H9 (cell line): ENCODE measurements around the gene MEGF9. TPM values are rescaled to one million over a fixed set of nuclear protein-coding genes. Genes with fewer than 3 reads are reported as not detected.
A peak's percentile ranks its signal among the peaks of the same experiment; 100 is the strongest.

ENCODE experiments used
- DNase-seq: peaks from one replicate; pipeline ENCODE4 v3.0.0-alpha.2; 2017
- H2AFZ ChIP-seq: one replicate; pipeline ENCODE4 v1.6.1; 2013; ENCODE audit warnings: mild to moderate bottlenecking, low read length, control low read depth, moderate library complexity
- H2AK5ac ChIP-seq: 2 replicates; pipeline ENCODE4 v1.6.1; 2013; ENCODE audit warnings: low read length, control low read depth, mixed read lengths; ENCODE audit not compliant: insufficient read length
- H2BK120ac ChIP-seq: one replicate; pipeline ENCODE4 v1.6.1; 2013; ENCODE audit warnings: low read depth, mild to moderate bottlenecking, low read length, control low read depth, inconsistent platforms; ENCODE audit not compliant: poor library complexity, severe bottlenecking
- H2BK12ac ChIP-seq: 2 replicates; pipeline ENCODE4 v1.6.1; 2013; ENCODE audit warnings: low read length, control low read depth, mixed read lengths, low read depth; ENCODE audit not compliant: insufficient read length
- H2BK15ac ChIP-seq: 2 replicates; pipeline ENCODE4 v1.6.1; 2013; ENCODE audit warnings: low read depth, low read length, control low read depth
- H2BK20ac ChIP-seq: one replicate; pipeline ENCODE4 v1.6.1; 2013; ENCODE audit warnings: low read depth, mild to moderate bottlenecking, low read length, control low read depth, inconsistent platforms; ENCODE audit not compliant: poor library complexity, severe bottlenecking
- H2BK5ac ChIP-seq: 2 replicates; pipeline ENCODE4 v1.6.1; 2013; ENCODE audit warnings: low read length, control low read depth, mixed read lengths; ENCODE audit not compliant: insufficient read length
- H3K14ac ChIP-seq: 2 replicates; pipeline ENCODE4 v1.6.1; 2013; ENCODE audit warnings: low read length, control low read depth; ENCODE audit not compliant: insufficient read depth
- H3K18ac ChIP-seq: 2 replicates; pipeline ENCODE4 v1.6.1; 2013; ENCODE audit warnings: low read depth, mild to moderate bottlenecking, mixed read lengths, low read length, control low read depth; ENCODE audit not compliant: insufficient read length
- H3K23ac ChIP-seq: 2 replicates; pipeline ENCODE4 v1.6.1; 2013; ENCODE audit warnings: low read length, control low read depth, mixed read lengths, low read depth; ENCODE audit not compliant: insufficient read length
- H3K23me2 ChIP-seq: 2 replicates; pipeline ENCODE4 v1.6.1; 2013; ENCODE audit warnings: low read depth, mild to moderate bottlenecking, mixed read lengths, low read length, control low read depth; ENCODE audit not compliant: insufficient read length, poor library complexity, severe bottlenecking
- H3K27ac ChIP-seq: 2 replicates; pipeline ENCODE4 v1.5.1; 2013; ENCODE audit warnings: low read length, control low read depth, mixed read lengths, low read depth; ENCODE audit not compliant: insufficient read length
- H3K27me3 ChIP-seq: 2 replicates; pipeline ENCODE4 v1.6.1; 2013; ENCODE audit warnings: low read length, control low read depth, inconsistent platforms; ENCODE audit not compliant: insufficient read depth
- H3K4ac ChIP-seq: 2 replicates; pipeline ENCODE4 v1.6.1; 2013; ENCODE audit warnings: low read depth, mild to moderate bottlenecking, control low read depth, inconsistent platforms, low read length, moderate library complexity
- H3K4me1 ChIP-seq: 2 replicates; pipeline ENCODE4 v1.6.1; 2013; ENCODE audit warnings: low read length, control low read depth, inconsistent platforms; ENCODE audit not compliant: insufficient read depth
- H3K4me2 ChIP-seq: 2 replicates; pipeline ENCODE4 v1.6.1; 2013; ENCODE audit warnings: low read length, control low read depth, mixed read lengths; ENCODE audit not compliant: insufficient read length, insufficient read depth
- H3K56ac ChIP-seq: 2 replicates; pipeline ENCODE4 v1.6.1; 2013; ENCODE audit warnings: low read depth, mild to moderate bottlenecking, mixed read lengths, low read length, control low read depth; ENCODE audit not compliant: insufficient read length
- H3K79me1 ChIP-seq: 2 replicates; pipeline ENCODE4 v1.6.1; 2013; ENCODE audit warnings: low read depth, mild to moderate bottlenecking, moderate library complexity, low read length, control low read depth, inconsistent platforms; ENCODE audit not compliant: insufficient read depth, poor library complexity, severe bottlenecking
- H3K79me2 ChIP-seq: 2 replicates; pipeline ENCODE4 v1.6.1; 2013; ENCODE audit warnings: low read length, control low read depth, inconsistent platforms; ENCODE audit not compliant: insufficient read depth
- H3K9ac ChIP-seq: 2 replicates; pipeline ENCODE4 v1.6.1; 2013; ENCODE audit warnings: low read length, control low read depth, mixed read lengths; ENCODE audit not compliant: insufficient read length; ENCODE audit errors: extremely low read depth
- H3K9me3 ChIP-seq: one replicate; pipeline ENCODE4 v1.6.1; 2013; ENCODE audit warnings: low read depth, low read length, inconsistent platforms; ENCODE audit not compliant: control insufficient read depth
- H3T11ph ChIP-seq: one replicate; pipeline ENCODE4 v1.6.1; 2013; ENCODE audit warnings: mild to moderate bottlenecking, low read length, control low read depth, inconsistent platforms
- H4K20me1 ChIP-seq: one replicate; pipeline ENCODE4 v1.6.1; 2013; ENCODE audit not compliant: control insufficient read depth, insufficient read length, insufficient read depth
- H4K5ac ChIP-seq: 2 replicates; pipeline ENCODE4 v1.6.1; 2013; ENCODE audit warnings: low read depth, mild to moderate bottlenecking, mixed read lengths, low read length, control low read depth; ENCODE audit not compliant: insufficient read length
- H4K8ac ChIP-seq: replicated peaks from 2 replicates; pipeline ENCODE4 v1.6.1; 2013; ENCODE audit warnings: low read length, control low read depth, mixed read lengths, low read depth; ENCODE audit not compliant: insufficient read length
- H4K91ac ChIP-seq: 2 replicates; pipeline ENCODE4 v1.6.1; 2013; ENCODE audit warnings: low read depth, mild to moderate bottlenecking, moderate library complexity, mixed read lengths, low read length, control low read depth; ENCODE audit not compliant: insufficient read length
- H3K27ac Mint-ChIP-seq, 3 experiments: 2 replicates in 2 of 3; 3 replicates in 1 of 3; pipeline ENCODE4 v1.8.0; 2020 to 2021; ENCODE audit warnings: mixed read lengths in 3 of 3, mild to moderate bottlenecking in 1 of 3, moderate library complexity in 1 of 3
- H3K27me3 Mint-ChIP-seq: 2 replicates; pipeline ENCODE4 v1.8.0; 2021; ENCODE audit warnings: low read depth, mild to moderate bottlenecking, moderate library complexity, mixed read lengths
- H3K36me3 Mint-ChIP-seq, 3 experiments: 2 replicates in 2 of 3; 3 replicates in 1 of 3; pipeline ENCODE4 v1.8.0; 2020 to 2021; ENCODE audit warnings: low read depth in 3 of 3, mixed read lengths in 3 of 3; ENCODE audit not compliant: insufficient read depth in 1 of 3
- H3K4me1 Mint-ChIP-seq, 2 experiments: 2 replicates each; pipeline ENCODE4 v1.8.0; 2020; ENCODE audit warnings: mixed read lengths in 2 of 2
- H3K4me3 Mint-ChIP-seq, 2 experiments: 2 replicates in 1 of 2; 3 replicates in 1 of 2; pipeline ENCODE4 v1.8.0; 2020 to 2021; ENCODE audit warnings: mild to moderate bottlenecking in 2 of 2, mixed read lengths in 2 of 2, moderate library complexity in 1 of 2
- H3K9me3 Mint-ChIP-seq, 2 experiments: 2 replicates in 1 of 2; 3 replicates in 1 of 2; pipeline ENCODE4 v1.8.0; 2020; ENCODE audit warnings: mild to moderate bottlenecking in 2 of 2, mixed read lengths in 2 of 2, moderate library complexity in 1 of 2
- WGBS: extraction: QIAGEN DNeasy Blood & Tissue Kit; methylation state at CpG from one replicate; pipeline ENCODE4 v1.1.7; 2013; ENCODE audit warnings: missing lambda C conversion rate, low lambda C conversion rate, mixed read lengths; ENCODE audit not compliant: insufficient read length; ENCODE audit errors: extremely low coverage; 5-methylcytosine and 5-hydroxymethylcytosine counted together
- total RNA-seq: library from RNA; stranded (reverse); gene quantifications from 2 replicates; pipeline ENCODE4 v1.2.1, GENCODE V29; 2021
- TF ChIP-seq, protein P1 (sequence below): fragments of 200-600 bp; sonication (generic); conservative IDR thresholded peaks from 3 replicates; pipeline ENCODE4 v1.8.0; 2021; ENCODE audit warnings: antibody characterized with exemption, mild to moderate bottlenecking

MEGF9 gene
- total RNA-seq, 1 experiment from 2014 or later = 0.94 TPM

GRCh38 chr9:120592210-120592609 lies 122.1 kb downstream of the MEGF9 start:
- no peak overlapping the region for H2BK12ac ChIP-seq
- H2AK5ac ChIP-seq = no peak overlapping the region
- H4K20me1 ChIP-seq = no peaks in the 10 kb centered on the region
- H3K27ac ChIP-seq = no peak overlapping the region
- no peaks in the 10 kb centered on the region for H3K79me1 ChIP-seq
- TF ChIP-seq, protein P1, sequence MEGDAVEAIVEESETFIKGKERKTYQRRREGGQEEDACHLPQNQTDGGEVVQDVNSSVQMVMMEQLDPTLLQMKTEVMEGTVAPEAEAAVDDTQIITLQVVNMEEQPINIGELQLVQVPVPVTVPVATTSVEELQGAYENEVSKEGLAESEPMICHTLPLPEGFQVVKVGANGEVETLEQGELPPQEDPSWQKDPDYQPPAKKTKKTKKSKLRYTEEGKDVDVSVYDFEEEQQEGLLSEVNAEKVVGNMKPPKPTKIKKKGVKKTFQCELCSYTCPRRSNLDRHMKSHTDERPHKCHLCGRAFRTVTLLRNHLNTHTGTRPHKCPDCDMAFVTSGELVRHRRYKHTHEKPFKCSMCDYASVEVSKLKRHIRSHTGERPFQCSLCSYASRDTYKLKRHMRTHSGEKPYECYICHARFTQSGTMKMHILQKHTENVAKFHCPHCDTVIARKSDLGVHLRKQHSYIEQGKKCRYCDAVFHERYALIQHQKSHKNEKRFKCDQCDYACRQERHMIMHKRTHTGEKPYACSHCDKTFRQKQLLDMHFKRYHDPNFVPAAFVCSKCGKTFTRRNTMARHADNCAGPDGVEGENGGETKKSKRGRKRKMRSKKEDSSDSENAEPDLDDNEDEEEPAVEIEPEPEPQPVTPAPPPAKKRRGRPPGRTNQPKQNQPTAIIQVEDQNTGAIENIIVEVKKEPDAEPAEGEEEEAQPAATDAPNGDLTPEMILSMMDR = no peak
- Mint-ChIP-seq H3K27me3 (peaks cover 4% of the 10 kb centered on the region; the same call in 1 of the 2 replicates), H3K27ac (peak overlapping the region in 1 of 3 experiments; percentile 83; a peak in 1 of 7 replicates), H3K36me3 (no peaks in the 10 kb centered on the region), H3K4me3 (no peak overlapping the region), H3K9me3 (no peaks in the 10 kb centered on the region), H3K4me1 (no peaks in the 10 kb centered on the region)
- H2BK120ac ChIP-seq = no peak overlapping the region
- WGBS = no CpG with 5 or more reads among the region's 8 CpGs
- no peak overlapping the region for H3K56ac ChIP-seq
- DNase-seq = no peak
- H3K23ac ChIP-seq = no peak overlapping the region
- no peaks in the 10 kb centered on the region for H3K23me2 ChIP-seq
- no peak overlapping the region for H3K9ac ChIP-seq
- H4K91ac ChIP-seq = no peak overlapping the region
- H3K18ac ChIP-seq = no peak overlapping the region
- H3K27me3 ChIP-seq = no peaks in the 10 kb centered on the region
- H3K4ac ChIP-seq = no peak overlapping the region
- H2BK5ac ChIP-seq = no peak overlapping the region
- H3K4me1 ChIP-seq = no peaks in the 10 kb centered on the region
- H4K5ac ChIP-seq = no peak overlapping the region
- no peak overlapping the region for H3K14ac ChIP-seq
- no peaks in the 10 kb centered on the region for H3K79me2 ChIP-seq
- no peak overlapping the region for H3K4me2 ChIP-seq
- H3T11ph ChIP-seq = no peak overlapping the region
- no peaks in the 10 kb centered on the region for H3K9me3 ChIP-seq
- H2AFZ ChIP-seq = no peak overlapping the region
- no peak overlapping the region for H2BK20ac ChIP-seq
- no peak overlapping the region for H4K8ac ChIP-seq
- H2BK15ac ChIP-seq = no peak overlapping the region
